ENCODE results near the gene STXBP6.

- TF ChIP-seq EZH2phosphoT487 (IDR thresholded peaks at IDR 0.05; ENCODE audit: low read depth) (no peak), CTCF (IDR thresholded peaks at IDR 0.05; ENCODE audit: low read depth, low read length) (no peak)
These were observed 192.7 kb downstream of the STXBP6 start for GRCh38 chr14:24857277-24857676.
